Smooth muscle cell of the brain vasculature (primary cell): ENCODE results near the gene SOCS4.

ENCODE experiments used
- DNase-seq: peaks from one replicate; pipeline ENCODE4 v3.0.0-alpha.2; 2012; ENCODE audit warnings: low read depth, low spot score

Gene SOCS4

DNA sequence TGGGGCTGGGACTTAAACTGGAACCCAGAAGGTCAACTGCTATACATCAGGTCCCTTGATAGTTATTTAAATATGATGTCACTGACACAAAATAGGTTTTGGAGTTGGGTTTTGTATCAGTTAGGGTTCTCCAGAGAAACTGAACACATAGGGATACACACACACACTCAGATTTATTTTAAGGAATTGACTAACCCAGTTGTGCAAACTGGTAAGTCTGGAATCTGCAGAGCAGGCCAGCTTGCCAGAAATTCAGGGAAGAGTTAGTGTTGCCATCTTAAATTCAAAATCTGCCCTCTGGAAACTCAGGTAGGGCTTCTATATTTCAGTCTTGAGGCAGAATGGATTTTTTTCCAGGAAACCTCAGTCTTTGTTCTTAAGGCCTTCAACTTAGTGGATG lies 61.3 kb downstream of the SOCS4 start:
- DNase-seq, result no peak

DNA sequence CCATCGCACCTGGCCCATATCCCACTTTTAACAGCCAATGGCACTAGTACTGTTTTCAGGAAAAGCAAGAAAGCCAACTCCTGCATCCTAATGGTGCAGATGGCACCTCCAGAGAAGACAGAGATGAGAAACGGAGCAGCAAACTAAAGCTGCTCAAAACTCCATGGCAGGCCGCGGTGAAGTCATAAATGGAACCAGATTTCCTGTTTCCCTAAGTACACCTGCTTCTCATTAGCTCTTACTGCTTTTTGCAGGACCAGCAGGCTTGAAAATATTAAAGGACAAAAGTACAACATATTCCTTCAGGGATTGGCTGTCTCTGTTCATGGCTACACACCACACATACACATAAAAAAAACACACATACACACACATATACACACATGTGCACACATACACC lies 65.3 kb downstream of the SOCS4 start:
- no peak for DNase-seq

DNA sequence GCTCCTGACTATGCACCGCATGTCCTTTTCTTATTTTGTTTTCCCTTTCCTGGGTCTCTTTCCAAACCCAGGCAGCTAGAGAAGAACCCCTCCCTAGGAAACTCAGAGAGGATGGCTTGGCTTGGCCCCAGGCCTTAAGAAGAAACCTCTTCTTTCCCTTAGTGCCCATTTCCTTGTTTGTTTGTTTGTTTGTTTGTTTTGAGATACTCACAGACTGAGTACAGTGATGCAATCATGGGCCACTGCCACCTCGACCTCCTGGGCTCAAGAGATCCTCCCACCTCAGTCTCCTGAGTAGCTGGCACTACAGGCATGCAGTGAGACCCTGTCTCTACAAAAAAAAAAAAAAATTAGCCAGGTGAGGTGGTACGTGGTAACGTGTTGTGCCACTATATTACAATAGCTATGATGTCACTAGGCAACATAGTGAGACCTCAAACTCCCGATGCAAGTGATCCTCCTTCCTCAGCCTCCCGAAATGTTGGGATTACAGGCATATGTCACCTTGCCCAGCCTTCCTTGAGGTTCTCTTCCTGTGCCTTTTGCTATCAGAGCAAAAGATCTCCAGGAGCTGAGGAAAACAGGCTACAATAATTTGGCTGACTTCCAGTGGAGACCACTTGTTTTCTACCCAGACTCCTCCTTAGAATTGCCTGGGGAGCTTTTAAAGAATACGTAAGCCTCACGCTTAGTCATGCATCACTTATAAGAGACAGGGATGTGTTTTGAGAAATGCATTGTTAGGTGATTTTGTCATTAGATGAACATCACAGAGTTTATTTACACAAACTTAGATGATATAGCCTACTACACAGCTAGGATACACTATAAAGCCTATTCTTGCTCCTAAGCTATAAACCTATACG lies 67.5 kb downstream of the SOCS4 start:
- no peak for DNase-seq

DNA sequence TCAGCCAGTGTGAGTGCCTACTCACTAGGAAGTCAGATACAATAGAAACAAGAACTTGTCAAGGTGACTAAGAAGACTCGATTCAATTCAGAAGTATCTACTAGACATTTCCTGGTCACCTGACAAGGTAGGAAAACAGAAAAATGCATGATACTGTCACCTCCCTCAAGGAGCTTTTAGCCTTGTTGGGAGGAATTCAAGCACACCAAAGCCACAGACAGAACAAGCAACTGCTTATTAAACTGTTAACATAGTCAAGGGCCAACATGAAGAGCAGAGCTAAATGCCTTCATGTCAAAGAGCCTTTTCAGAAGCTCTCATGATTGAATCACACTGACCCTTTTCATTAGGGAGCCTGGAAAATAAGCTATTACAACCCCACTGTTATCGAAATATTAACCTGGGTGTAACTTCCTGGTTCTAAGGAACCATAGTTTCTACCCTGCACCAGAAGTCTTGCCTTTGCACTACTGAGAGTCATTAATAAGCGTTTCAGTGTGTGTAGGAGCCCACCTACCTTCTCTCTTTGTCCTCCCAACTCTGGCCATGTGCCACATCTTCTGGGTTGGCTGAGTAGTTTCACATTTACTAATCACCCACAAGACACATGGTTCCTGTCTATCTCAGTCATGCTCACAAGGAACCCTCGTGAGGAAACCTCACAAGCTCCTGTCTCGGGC lies 71.0 kb downstream of the SOCS4 start:
- DNase-seq, result no peak

DNA sequence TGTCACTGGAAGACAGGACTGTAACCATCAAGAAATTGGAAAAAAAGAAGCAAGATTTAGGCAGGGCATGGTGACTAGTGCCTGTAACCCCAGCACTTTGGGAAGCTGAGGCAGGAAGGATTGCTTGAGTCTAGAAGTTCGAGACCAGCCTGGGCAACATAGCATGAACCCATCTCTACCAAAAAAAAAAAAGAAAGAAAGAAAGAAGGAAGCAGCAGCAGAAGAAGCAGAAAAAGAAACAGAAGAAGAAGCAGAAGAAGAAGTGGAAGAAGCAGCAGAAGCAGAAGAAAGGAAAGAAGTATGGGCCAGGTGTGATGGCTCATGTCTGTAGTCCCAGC lies 71.5 kb downstream of the SOCS4 start:
- DNase-seq, result no peak
